ENCODE results near the gene CDSN. TPM values are rescaled to one million over a fixed set of nuclear protein-coding genes. Genes with fewer than 3 reads are reported as not detected.

CDSN gene
- polyA plus RNA-seq, 1 donor (not counting 4 experiments of a cell fraction or from before 2014, with no cell fraction given): 4.0 TPM

DNA sequence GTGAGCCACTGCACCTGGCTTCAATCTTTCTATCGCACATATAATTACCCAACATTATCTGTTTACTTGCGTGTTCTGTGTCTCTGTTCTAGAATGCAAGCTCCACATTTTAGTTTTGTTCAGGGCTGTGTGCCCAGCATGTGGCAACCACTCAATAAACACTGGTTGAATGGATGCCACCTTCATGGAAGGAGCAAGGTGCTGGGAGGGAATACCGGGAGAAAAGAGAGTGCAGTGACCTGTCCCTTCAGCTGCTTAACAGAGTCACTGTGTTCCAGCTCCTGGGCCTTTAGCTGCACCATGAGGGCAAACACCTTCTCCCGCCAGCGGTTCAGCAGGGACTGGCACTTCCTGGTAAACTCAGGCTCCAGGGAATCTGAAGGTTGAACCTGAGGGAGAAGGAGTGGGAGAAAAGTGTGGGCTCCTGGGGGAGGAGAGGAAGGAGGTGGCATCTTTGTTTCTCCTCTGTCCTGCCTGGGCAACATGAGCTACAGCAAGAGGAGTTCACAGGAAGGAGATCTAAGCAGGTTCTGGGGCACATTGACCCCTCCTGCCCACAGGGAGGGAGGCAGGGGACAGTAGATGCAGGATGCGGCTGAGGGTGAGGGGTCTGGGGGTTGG is 29.7 kb upstream of the CDSN start:
- no peak overlapping the region for H3K4me2 ChIP-seq (ENCODE audit: control insufficient read depth, extremely low read depth, insufficient read depth, low read depth, low read length)
- H3K9me1 ChIP-seq (ENCODE audit: control insufficient read depth, extremely low read depth, insufficient read depth, low read length): no peaks in the 10 kb centered on the region
- TF ChIP-seq EZH2 (IDR thresholded peaks at IDR 0.05; ENCODE audit: low read length): no peak
- TF ChIP-seq, protein P1, sequence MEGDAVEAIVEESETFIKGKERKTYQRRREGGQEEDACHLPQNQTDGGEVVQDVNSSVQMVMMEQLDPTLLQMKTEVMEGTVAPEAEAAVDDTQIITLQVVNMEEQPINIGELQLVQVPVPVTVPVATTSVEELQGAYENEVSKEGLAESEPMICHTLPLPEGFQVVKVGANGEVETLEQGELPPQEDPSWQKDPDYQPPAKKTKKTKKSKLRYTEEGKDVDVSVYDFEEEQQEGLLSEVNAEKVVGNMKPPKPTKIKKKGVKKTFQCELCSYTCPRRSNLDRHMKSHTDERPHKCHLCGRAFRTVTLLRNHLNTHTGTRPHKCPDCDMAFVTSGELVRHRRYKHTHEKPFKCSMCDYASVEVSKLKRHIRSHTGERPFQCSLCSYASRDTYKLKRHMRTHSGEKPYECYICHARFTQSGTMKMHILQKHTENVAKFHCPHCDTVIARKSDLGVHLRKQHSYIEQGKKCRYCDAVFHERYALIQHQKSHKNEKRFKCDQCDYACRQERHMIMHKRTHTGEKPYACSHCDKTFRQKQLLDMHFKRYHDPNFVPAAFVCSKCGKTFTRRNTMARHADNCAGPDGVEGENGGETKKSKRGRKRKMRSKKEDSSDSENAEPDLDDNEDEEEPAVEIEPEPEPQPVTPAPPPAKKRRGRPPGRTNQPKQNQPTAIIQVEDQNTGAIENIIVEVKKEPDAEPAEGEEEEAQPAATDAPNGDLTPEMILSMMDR (optimal IDR thresholded peaks at IDR 0.05 in 1 of 3, IDR thresholded peaks at IDR 0.05 in 1 of 3, conservative IDR thresholded peaks at IDR 0.05 in 1 of 3; ENCODE audit: extremely low read depth in 1 of 3, insufficient read depth in 2 of 3, low read length in 3 of 3): no peak
- H4K20me1 ChIP-seq (ENCODE audit: control insufficient read depth, extremely low read depth, insufficient read depth, low read length): no peaks in the 10 kb centered on the region
- H3K27ac ChIP-seq (ENCODE audit: control insufficient read depth, insufficient read depth, low read length): no peak overlapping the region
- peaks cover 0 to 2% of the 10 kb centered on the region in 2 experiments for H3K36me3 ChIP-seq (ENCODE audit: control insufficient read depth in 2 of 2, extremely low read depth in 1 of 2, insufficient read depth in 2 of 2, low read length in 2 of 2)
- no peaks in the 10 kb centered on the region for H3K27me3 ChIP-seq (ENCODE audit: control insufficient read depth, extremely low read depth, insufficient read depth, low read length)
- H2AFZ ChIP-seq (ENCODE audit: control insufficient read depth, low read length): no peak overlapping the region
- no peaks in the 10 kb centered on the region for H3K9me3 ChIP-seq (ENCODE audit: control insufficient read depth, low read depth, low read length)
- no peaks in the 10 kb centered on the region for H3K79me2 ChIP-seq (ENCODE audit: control insufficient read depth, insufficient read depth, low read length)
- DNase-seq (ENCODE audit: low read depth, low spot score) (no peak), FAIRE-seq (no peak)
- H3K9ac ChIP-seq (ENCODE audit: control insufficient read depth, extremely low read depth, insufficient read depth, low read length): no peak overlapping the region
- no peaks in the 10 kb centered on the region for H3K4me1 ChIP-seq (ENCODE audit: control insufficient read depth, extremely low read depth, insufficient read depth, low read length)
- no peak overlapping the region for H3K4me3 ChIP-seq (ENCODE audit: control insufficient read depth in 2 of 3, extremely low read depth in 1 of 3, insufficient read depth in 2 of 3, low read depth in 1 of 3, low read length in 3 of 3)
- dilution Hi-C loops (cut with MboI; ENCODE audit: extremely low pct_ligation_motif_present, low sequenced_read_pairs): no loop called here

DNA sequence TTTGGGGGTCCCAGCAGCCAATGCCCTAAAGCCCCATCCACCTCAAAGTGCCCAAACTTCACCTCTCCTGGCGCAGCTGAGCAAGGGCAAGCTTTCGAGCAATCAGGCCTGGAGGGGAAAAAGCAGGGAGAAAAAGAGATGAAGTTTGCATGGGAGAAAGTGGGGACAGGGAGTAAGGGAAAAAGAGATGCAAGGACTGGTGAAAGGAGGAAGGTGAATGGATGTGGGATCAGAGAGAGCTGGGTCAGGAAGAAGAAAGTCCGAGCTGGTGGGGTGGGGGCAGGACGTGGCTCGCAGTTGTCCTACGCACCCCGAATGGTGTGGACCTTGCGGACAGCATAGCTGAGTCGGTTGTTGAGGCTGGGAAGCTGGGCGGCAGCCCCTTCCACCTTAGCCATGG is 25.1 kb upstream of the CDSN start:
- Histone ChIP-seq H3K4me1 (ENCODE audit: control insufficient read depth, extremely low read depth, insufficient read depth, low read length) (peaks cover 3% of the 10 kb centered on the region), H3K9ac (ENCODE audit: control insufficient read depth, extremely low read depth, insufficient read depth, low read length) (no peak overlapping the region), H3K27me3 (ENCODE audit: control insufficient read depth, extremely low read depth, insufficient read depth, low read length) (no peaks in the 10 kb centered on the region), H3K36me3 (ENCODE audit: control insufficient read depth in 2 of 2, extremely low read depth in 1 of 2, insufficient read depth in 2 of 2, low read length in 2 of 2) (peaks cover 2 to 3% of the 10 kb centered on the region in 2 experiments), H3K4me2 (ENCODE audit: control insufficient read depth, extremely low read depth, insufficient read depth, low read depth, low read length) (no peak overlapping the region), H3K9me3 (ENCODE audit: control insufficient read depth, low read depth, low read length) (no peaks in the 10 kb centered on the region), H2AFZ (ENCODE audit: control insufficient read depth, low read length) (no peak overlapping the region), H3K4me3 (ENCODE audit: control insufficient read depth in 2 of 3, extremely low read depth in 1 of 3, insufficient read depth in 2 of 3, low read depth in 1 of 3, low read length in 3 of 3) (no peak overlapping the region), H3K27ac (ENCODE audit: control insufficient read depth, insufficient read depth, low read length) (no peak overlapping the region), H3K79me2 (ENCODE audit: control insufficient read depth, insufficient read depth, low read length) (no peaks in the 10 kb centered on the region), H4K20me1 (ENCODE audit: control insufficient read depth, extremely low read depth, insufficient read depth, low read length) (no peaks in the 10 kb centered on the region), H3K9me1 (ENCODE audit: control insufficient read depth, extremely low read depth, insufficient read depth, low read length) (no peaks in the 10 kb centered on the region)
- no peak for FAIRE-seq
- TF ChIP-seq, protein P1 (optimal IDR thresholded peaks at IDR 0.05 in 1 of 3, IDR thresholded peaks at IDR 0.05 in 1 of 3, conservative IDR thresholded peaks at IDR 0.05 in 1 of 3; ENCODE audit: extremely low read depth in 1 of 3, insufficient read depth in 2 of 3, low read length in 3 of 3): no peak
- TF ChIP-seq EZH2 (IDR thresholded peaks at IDR 0.05; ENCODE audit: low read length): no peak
- DNase-seq (ENCODE audit: low read depth, low spot score): no peak
- dilution Hi-C loops (cut with MboI; ENCODE audit: extremely low pct_ligation_motif_present, low sequenced_read_pairs): no loop called here
